ENCODE results near the gene MIEF2. TPM values are rescaled to one million over a fixed set of nuclear protein-coding genes. Genes with fewer than 3 reads are reported as not detected.

The MIEF2 gene
- total and polyA plus RNA-seq, 10 of the 15 experiments (the other 5 are each of a cell fraction or from before 2014, with no cell fraction given): 0.16 to 9.2 (median 4.1) TPM

- TF ChIP-seq E2F8 (IDR thresholded peaks at IDR 0.05; ENCODE audit: low read depth, partially characterized antibody): no peak
- no peak for TF ChIP-seq ZZZ3 (IDR thresholded peaks at IDR 0.05; ENCODE audit: control insufficient read depth, insufficient read length, low read depth)
- peak; percentile 17; the same call in 1 of the 2 replicates for TF ChIP-seq MXI1 (IDR thresholded peaks at IDR 0.05; ENCODE audit: low read depth, low read length)
- 0 out of 2 replicates have a peak, but pooled peaks have one; percentile 19 for TF ChIP-seq MLLT1 (IDR thresholded peaks at IDR 0.05)
- no peak for TF ChIP-seq NR2C2 (IDR thresholded peaks at IDR 0.05; ENCODE audit: borderline replicate concordance, control insufficient read depth, insufficient read length, low read depth)
Measured at GRCh38 chr17:18225642-18226283, 34.7 kb upstream of the MIEF2 start (continued).

- H3K27me3 ChIP-seq (replicated peaks in 1 of 2; ENCODE audit: control insufficient read depth in 2 of 2, insufficient read depth in 2 of 2, low read length in 1 of 2): no peaks in the 10 kb centered on the region
- H4K20me1 ChIP-seq (ENCODE audit: control insufficient read depth, insufficient read depth): no peaks in the 10 kb centered on the region
- 38% methylated on average over 16 of the region's 16 CpGs for WGBS (ENCODE audit: insufficient coverage, insufficient replicate concordance, low lambda C conversion rate, missing lambda C conversion rate)
- intact Hi-C loops (cut with micrococcal nuclease; ENCODE audit: unreplicated experiment) (loop anchor here (2.0 to 5.0 kb wide), 2 partner anchors 34 to 44 kb away; partner anchors contain the start of genes ALKBH5 and MIEF2), in situ Hi-C loops (cut with MboI) (no loop called here)
- RAD21 ChIA-PET (ENCODE audit: unreplicated experiment): no interaction called here
- H3K9me3 ChIP-seq (replicated peaks; ENCODE audit: control insufficient read depth, insufficient read depth, low read length): no peaks in the 10 kb centered on the region
- H3K9ac ChIP-seq (ENCODE audit: control insufficient read depth, insufficient read depth, low read length): peak overlapping the region; percentile 67
- BruUV-seq (replicated peaks): no TSS peak
- no peak for DNase-seq (ENCODE audit: low read depth, low spot score)
- ATAC-seq: no peak
- no peaks in the 10 kb centered on the region for H3K4me1 ChIP-seq (ENCODE audit: control insufficient read depth, insufficient read depth, low read length)
- FAIRE-seq: no peak
- CTCF ChIA-PET: no interaction called here
- peak overlapping the region; percentile 67 for H3K4me3 ChIP-seq
- H3K4me2 ChIP-seq (ENCODE audit: control insufficient read depth, insufficient read depth): peak overlapping the region; percentile 64
- no peaks in the 10 kb centered on the region for H3K79me2 ChIP-seq (ENCODE audit: control insufficient read depth, insufficient read depth, low read length)
- H3K27ac ChIP-seq (ENCODE audit: control insufficient read depth, insufficient read depth): no peak overlapping the region
- SMC1A ChIA-PET (ENCODE audit: uncharacterized antibody, unreplicated experiment): no interaction called here
- H2AFZ ChIP-seq (ENCODE audit: control insufficient read depth, low read depth, low read length): peak overlapping the region; percentile 78
- H3K36me3 ChIP-seq (ENCODE audit: control insufficient read depth in 2 of 2, insufficient read depth in 2 of 2, low read length in 1 of 2): no peaks in the 10 kb centered on the region
- POLR2A ChIA-PET: interaction anchor here (0.6 kb wide), 1 partner anchor 251 kb away, joined by 3 read pairs; no protein-coding TSS in a partner anchor
- TF ChIP-seq FOXM1 (IDR thresholded peaks at IDR 0.05; ENCODE audit: low read depth, low read length) (no peak), POLR2AphosphoS2 (IDR thresholded peaks at IDR 0.05; ENCODE audit: low read depth, low read length) (no peak), SMARCA5 (IDR thresholded peaks at IDR 0.05) (no peak), SKIL (IDR thresholded peaks at IDR 0.05; ENCODE audit: low read depth, poor library complexity, severe bottlenecking) (no peak)
Measured at GRCh38 chr17:18226284-18226945, 34.0 kb upstream of the MIEF2 start.

Measured in GM12878 (cell line).